K562 (cell line): ENCODE results near the gene RFC5. TPM values are rescaled to one million over a fixed set of nuclear protein-coding genes. Genes with fewer than 3 reads are reported as not detected.

Experiments
- ARID2 ChIP-seq: fragments of 450-650 bp; IDR thresholded peaks from 2 replicates; pipeline ENCODE4 v1.6.1; 2017; ENCODE audit warnings: antibody characterized with exemption, mild to moderate bottlenecking
- ASH1L ChIP-seq: fragments of 450-650 bp; IDR thresholded peaks from 2 replicates; pipeline ENCODE4 v1.6.1; 2018; ENCODE audit warnings: borderline replicate concordance, mild to moderate bottlenecking, low read depth; ENCODE audit not compliant: partially characterized antibody
- LARP7 ChIP-seq: fragments of 450-650 bp; IDR thresholded peaks from 2 replicates; pipeline ENCODE4 v1.6.1; 2016
- MAFF ChIP-seq: IDR thresholded peaks from 2 replicates; pipeline ENCODE4 v1.6.1; 2012; ENCODE audit warnings: low read length, improper control_type of control experiment
- MBD2 ChIP-seq: sonication (generic); IDR thresholded peaks from 2 replicates; pipeline ENCODE4 v1.6.1; 2016; ENCODE audit warnings: low read depth, borderline replicate concordance
- MYC ChIP-seq, 2 experiments: fragments of 250-450 bp in 1 of 2; sonication (Bioruptor Pico) in 1 of 2; IDR thresholded peaks; 2 replicates each; pipeline versions ENCODE4 v1.5.1 to v1.6.1; 2012 to 2021; ENCODE audit warnings: low read depth in 2 of 2, borderline replicate concordance in 1 of 2, improper control_type of control experiment in 1 of 2, low read length in 1 of 2, mild to moderate bottlenecking in 1 of 2, moderate library complexity in 1 of 2
- NFATC3 ChIP-seq: fragments of 450-650 bp; IDR thresholded peaks from 2 replicates; pipeline ENCODE4 v1.6.1; 2017; ENCODE audit warnings: mild to moderate bottlenecking
- OTX1 ChIP-seq: fragments of 450-650 bp; formaldehyde crosslinking; IDR thresholded peaks from 2 replicates; pipeline ENCODE4 v1.4.0; 2022; ENCODE audit warnings: mild to moderate bottlenecking
- PML ChIP-seq: IDR thresholded peaks from 2 replicates; pipeline ENCODE4 v1.6.1; 2012; ENCODE audit warnings: low read length, inconsistent platforms
- POLR2A ChIP-seq: fragments of 450-650 bp; conservative IDR thresholded peaks from 2 replicates; pipeline ENCODE4 v1.6.1; 2016
- POLR2AphosphoS5 ChIP-seq: IDR thresholded peaks from 2 replicates; pipeline ENCODE4 v1.6.1; 2011; ENCODE audit warnings: mild to moderate bottlenecking, low read depth, low read length, moderate library complexity; ENCODE audit not compliant: control insufficient read depth, insufficient read depth
- SMARCA4 ChIP-seq: fragments of 450-650 bp; IDR thresholded peaks from 2 replicates; pipeline ENCODE4 v1.6.1; 2016
- SPI1 ChIP-seq: IDR thresholded peaks from 2 replicates; pipeline ENCODE4 v1.6.1; 2011; ENCODE audit warnings: low read depth, low read length, control low read depth, borderline replicate concordance
- SRSF3 ChIP-seq: fragments of 200-400 bp; formaldehyde crosslinking; IDR thresholded peaks from 2 replicates; pipeline ENCODE4 v1.6.1; 2016; ENCODE audit warnings: mild to moderate bottlenecking, low read length, moderate library complexity; ENCODE audit not compliant: insufficient read depth
- TAF9B ChIP-seq: fragments of 450-650 bp; IDR thresholded peaks from 2 replicates; pipeline ENCODE4 v1.6.1; 2018; ENCODE audit warnings: mild to moderate bottlenecking; ENCODE audit not compliant: partially characterized antibody
- ZNF253 ChIP-seq: fragments of 250-450 bp; sonication (Bioruptor Pico); conservative IDR thresholded peaks from 2 replicates; pipeline ENCODE4 v1.6.1; 2021; ENCODE audit warnings: mild to moderate bottlenecking
- ZNF707 ChIP-seq: fragments of 250-450 bp; sonication (Bioruptor Pico); conservative IDR thresholded peaks from 2 replicates; pipeline ENCODE4 v1.8.0; 2022; ENCODE audit warnings: inconsistent platforms, mild to moderate bottlenecking, moderate library complexity
- polyA plus RNA-seq, 8 experiments: library from polyadenylated mRNA; depleted of rRNA in 4 of 8; stranded (reverse) in 5 of 8; unstranded in 3 of 8; fragments of >200 nt; fragmentation: Nextera tagmentation in 2 of 8; fragmentation: Illumina TruSeq in 1 of 8; extraction: Ambion mirVana in 2 of 8; extraction: Trizol in 1 of 8; gene quantifications; 2 replicates each; pipeline versions ENCODE4 v1.2.1 to v1.2.3, GENCODE V29; 2011 to 2014; ENCODE audit warnings: inconsistent platforms in 1 of 8, missing spikeins in 1 of 8
- total RNA-seq, 7 experiments: library from RNA; depleted of rRNA in 6 of 7; stranded (reverse); fragments of >200 nt in 6 of 7; fragmentation: Illumina TruSeq in 2 of 7; extraction: Trizol in 2 of 7; gene quantifications; 2 replicates each; pipeline versions ENCODE4 v1.2.1 to v1.2.3, GENCODE V29; 2011 to 2021; ENCODE audit warnings: low replicate concordance in 1 of 7
- TF ChIP-seq, protein P1 (sequence below): fragments of 450-650 bp; IDR thresholded peaks from 2 replicates; pipeline ENCODE4 v1.6.1; 2016; ENCODE audit warnings: low read depth
- TF ChIP-seq, protein P2 (sequence below), 2 experiments: IDR thresholded peaks; 2 replicates each; pipeline ENCODE4 v1.6.1; 2011; ENCODE audit warnings: borderline replicate concordance in 1 of 2, control low read depth in 1 of 2, low read depth in 1 of 2, low read length in 1 of 2, mild to moderate bottlenecking in 1 of 2, mixed read lengths in 1 of 2, moderate library complexity in 1 of 2; ENCODE audit not compliant: insufficient read depth in 1 of 2, insufficient read length in 1 of 2, poor library complexity in 1 of 2, severe bottlenecking in 1 of 2; ENCODE audit errors: extremely low read depth in 1 of 2

Gene RFC5
- total and polyA plus RNA-seq, 9 of the 15 experiments (the other 6 are each of a cell fraction or from before 2014, with no cell fraction given), result 61.8 to 189 (median 92.9) TPM

DNA sequence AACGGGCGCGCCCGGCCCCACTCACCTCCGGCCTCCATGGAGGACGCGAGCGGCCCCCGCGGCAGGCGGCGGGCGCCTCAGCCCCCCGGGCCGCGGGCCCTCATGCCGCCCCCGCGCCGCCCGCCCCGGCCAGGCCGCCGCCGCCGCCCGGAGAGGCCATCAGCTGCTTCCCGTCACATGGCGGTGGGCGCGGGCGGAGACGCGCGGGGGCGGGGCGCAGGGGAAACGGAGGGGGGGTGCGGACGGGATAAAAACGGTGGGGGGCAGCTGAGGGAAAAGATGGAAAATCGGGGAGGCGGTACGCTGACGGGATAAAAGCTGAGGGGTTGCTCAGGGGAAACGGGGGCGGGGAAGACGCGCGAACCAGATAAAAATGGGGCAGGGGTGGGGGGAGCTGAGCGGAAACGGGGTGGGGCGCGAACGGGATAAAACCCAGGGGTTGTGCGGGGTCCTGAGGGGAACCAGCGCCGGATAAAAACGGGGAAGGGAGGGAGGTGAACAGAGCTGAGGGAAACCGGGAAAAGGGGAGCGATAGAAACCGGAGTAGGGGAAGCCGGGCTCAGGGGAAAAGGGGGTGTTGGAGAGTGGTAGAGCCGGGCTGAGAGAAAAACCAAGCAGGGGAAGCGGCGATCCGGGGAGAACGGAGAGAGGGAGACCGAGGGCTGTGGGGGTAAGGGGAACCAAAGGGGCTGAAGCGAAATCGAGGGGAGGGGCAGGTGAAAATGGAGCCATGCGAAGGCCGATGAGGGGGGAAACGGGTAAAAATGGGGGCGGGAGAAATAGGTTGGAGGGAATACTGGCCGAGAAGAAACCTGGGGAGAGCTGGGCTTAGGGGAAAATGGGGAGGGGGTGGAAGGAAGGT lies 44.7 kb downstream of the RFC5 start, which contains the start of gene WSB2 (continued):
- TF ChIP-seq, protein P1, sequence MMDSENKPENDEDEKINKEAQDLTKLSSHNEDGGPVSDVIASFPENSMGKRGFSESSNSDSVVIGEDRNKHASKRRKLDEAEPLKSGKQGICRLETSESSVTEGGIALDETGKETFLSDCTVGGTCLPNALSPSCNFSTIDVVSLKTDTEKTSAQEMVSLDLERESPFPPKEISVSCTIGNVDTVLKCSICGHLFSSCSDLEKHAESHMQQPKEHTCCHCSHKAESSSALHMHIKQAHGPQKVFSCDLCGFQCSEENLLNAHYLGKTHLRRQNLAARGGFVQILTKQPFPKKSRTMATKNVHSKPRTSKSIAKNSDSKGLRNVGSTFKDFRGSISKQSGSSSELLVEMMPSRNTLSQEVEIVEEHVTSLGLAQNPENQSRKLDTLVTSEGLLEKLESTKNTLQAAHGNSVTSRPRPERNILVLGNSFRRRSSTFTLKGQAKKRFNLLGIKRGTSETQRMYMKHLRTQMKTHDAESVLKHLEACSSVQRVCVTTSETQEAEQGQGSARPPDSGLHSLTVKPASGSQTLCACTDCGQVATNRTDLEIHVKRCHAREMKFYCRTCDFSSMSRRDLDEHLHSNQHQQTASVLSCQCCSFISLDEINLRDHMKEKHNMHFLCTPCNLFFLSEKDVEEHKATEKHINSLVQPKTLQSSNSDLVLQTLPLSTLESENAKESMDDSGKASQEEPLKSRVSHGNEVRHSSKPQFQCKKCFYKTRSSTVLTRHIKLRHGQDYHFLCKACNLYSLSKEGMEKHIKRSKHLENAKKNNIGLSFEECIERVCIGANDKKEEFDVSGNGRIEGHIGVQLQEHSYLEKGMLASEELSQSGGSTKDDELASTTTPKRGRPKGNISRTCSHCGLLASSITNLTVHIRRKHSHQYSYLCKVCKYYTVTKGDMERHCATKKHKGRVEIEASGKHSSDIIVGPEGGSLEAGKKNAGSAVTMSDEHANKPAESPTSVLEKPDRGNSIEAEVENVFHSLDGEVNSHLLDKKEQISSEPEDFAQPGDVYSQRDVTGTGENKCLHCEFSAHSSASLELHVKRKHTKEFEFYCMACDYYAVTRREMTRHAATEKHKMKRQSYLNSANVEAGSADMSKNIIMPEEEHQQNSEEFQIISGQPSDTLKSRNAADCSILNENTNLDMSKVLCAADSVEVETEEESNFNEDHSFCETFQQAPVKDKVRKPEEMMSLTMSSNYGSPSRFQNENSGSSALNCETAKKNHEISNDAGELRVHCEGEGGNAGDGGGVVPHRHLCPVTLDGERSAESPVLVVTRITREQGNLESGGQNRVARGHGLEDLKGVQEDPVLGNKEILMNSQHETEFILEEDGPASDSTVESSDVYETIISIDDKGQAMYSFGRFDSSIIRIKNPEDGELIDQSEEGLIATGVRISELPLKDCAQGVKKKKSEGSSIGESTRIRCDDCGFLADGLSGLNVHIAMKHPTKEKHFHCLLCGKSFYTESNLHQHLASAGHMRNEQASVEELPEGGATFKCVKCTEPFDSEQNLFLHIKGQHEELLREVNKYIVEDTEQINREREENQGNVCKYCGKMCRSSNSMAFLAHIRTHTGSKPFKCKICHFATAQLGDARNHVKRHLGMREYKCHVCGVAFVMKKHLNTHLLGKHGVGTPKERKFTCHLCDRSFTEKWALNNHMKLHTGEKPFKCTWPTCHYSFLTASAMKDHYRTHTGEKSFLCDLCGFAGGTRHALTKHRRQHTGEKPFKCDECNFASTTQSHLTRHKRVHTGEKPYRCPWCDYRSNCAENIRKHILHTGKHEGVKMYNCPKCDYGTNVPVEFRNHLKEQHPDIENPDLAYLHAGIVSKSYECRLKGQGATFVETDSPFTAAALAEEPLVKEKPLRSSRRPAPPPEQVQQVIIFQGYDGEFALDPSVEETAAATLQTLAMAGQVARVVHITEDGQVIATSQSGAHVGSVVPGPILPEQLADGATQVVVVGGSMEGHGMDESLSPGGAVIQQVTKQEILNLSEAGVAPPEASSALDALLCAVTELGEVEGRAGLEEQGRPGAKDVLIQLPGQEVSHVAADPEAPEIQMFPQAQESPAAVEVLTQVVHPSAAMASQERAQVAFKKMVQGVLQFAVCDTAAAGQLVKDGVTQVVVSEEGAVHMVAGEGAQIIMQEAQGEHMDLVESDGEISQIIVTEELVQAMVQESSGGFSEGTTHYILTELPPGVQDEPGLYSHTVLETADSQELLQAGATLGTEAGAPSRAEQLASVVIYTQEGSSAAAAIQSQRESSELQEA, result peak; percentile 41; the same call in 1 of the 2 replicates
- TF ChIP-seq MAFF, result no peak
- TF ChIP-seq MYC (IDR thresholded peaks at IDR 0.05; ENCODE audit: low read depth, low read length), result 0 out of 2 replicates have a peak, but pooled peaks have one; percentile 34
- no peak for TF ChIP-seq MYC (CRISPR knock-in tag; IDR thresholded peaks at IDR 0.05; ENCODE audit: borderline replicate concordance, low read depth)
- peak; percentile 85; the same call in 1 of the 2 replicates for TF ChIP-seq LARP7
- TF ChIP-seq NFATC3, result no peak
- TF ChIP-seq, protein P2, sequence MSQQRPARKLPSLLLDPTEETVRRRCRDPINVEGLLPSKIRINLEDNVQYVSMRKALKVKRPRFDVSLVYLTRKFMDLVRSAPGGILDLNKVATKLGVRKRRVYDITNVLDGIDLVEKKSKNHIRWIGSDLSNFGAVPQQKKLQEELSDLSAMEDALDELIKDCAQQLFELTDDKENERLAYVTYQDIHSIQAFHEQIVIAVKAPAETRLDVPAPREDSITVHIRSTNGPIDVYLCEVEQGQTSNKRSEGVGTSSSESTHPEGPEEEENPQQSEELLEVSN (IDR thresholded peaks at IDR 0.05; ENCODE audit: borderline replicate concordance in 1 of 2, extremely low read depth in 1 of 2, insufficient read depth in 1 of 2, insufficient read length in 1 of 2, low read depth in 1 of 2, low read length in 1 of 2, poor library complexity in 1 of 2, severe bottlenecking in 1 of 2), result peak in 1 of 2 experiments; percentile 70
- TF ChIP-seq SPI1, result no peak
- TF ChIP-seq ARID2, result peak; percentile 14; the same call in 1 of the 2 replicates
- no peak for TF ChIP-seq ZNF253
- TF ChIP-seq SMARCA4, result 0 out of 2 replicates have a peak, but pooled peaks have one; percentile 32
- TF ChIP-seq TAF9B, result peak; percentile 45
- TF ChIP-seq POLR2A, result peak; percentile 83
- TF ChIP-seq ASH1L, result peak; percentile 11
- TF ChIP-seq PML, result no peak
- no peak for TF ChIP-seq ZNF707 (CRISPR knock-in tag)
- 0 out of 2 replicates have a peak, but pooled peaks have one; percentile 28 for TF ChIP-seq SRSF3
- TF ChIP-seq OTX1 (CRISPR knock-in tag), result peak; percentile 97
- TF ChIP-seq MBD2, result peak; percentile 59; the same call in 1 of the 2 replicates
- peak; percentile 34; the same call in 1 of the 2 replicates for TF ChIP-seq POLR2AphosphoS5
